IPS-18c (cell line): ENCODE results near the gene HSDL1.

Source experiments
- H3K4me3 ChIP-seq: 2 replicates; pipeline ENCODE4 v1.7.0; 2013; ENCODE audit warnings: low read depth, mild to moderate bottlenecking, low read length, moderate library complexity; ENCODE audit not compliant: insufficient read depth
- H3K9me3 ChIP-seq: one replicate; pipeline ENCODE4 v1.6.1; 2013; ENCODE audit warnings: mild to moderate bottlenecking, low read length, moderate library complexity; ENCODE audit not compliant: control insufficient read depth, insufficient read depth

Gene HSDL1

GRCh38 chr16:84144859-84145639, at the start of gene HSDL1, which contains the start of gene DNAAF1:
TSS of gene HSDL1 (minus strand) at chr16:84145177. CDS start at chr16:84131321, 13,856 bp downstream.
TSS of gene DNAAF1 (plus strand) at chr16:84145308. CDS start at chr16:84145441, 133 bp downstream.
- H3K4me3 ChIP-seq = peak within 1 kb of the TSS; percentile 83
- H3K9me3 ChIP-seq = no peaks in the 10 kb centered on the region

- H3K4me3 ChIP-seq = no peak overlapping the region
Observed at GRCh38 chr16:84194018-84194417, 49.0 kb upstream of the HSDL1 start.

GRCh38 chr16:84193480-84193879, 48.5 kb upstream of the HSDL1 start:
- peaks cover 2% of the 10 kb centered on the region for H3K9me3 ChIP-seq
- H3K4me3 ChIP-seq = no peak overlapping the region

More at GRCh38 chr16:84194018-84194417, 49.0 kb upstream of the HSDL1 start:
- peaks cover 2% of the 10 kb centered on the region for H3K9me3 ChIP-seq

- no peak overlapping the region for H3K4me3 ChIP-seq
- H3K9me3 ChIP-seq = peaks cover 2% of the 10 kb centered on the region
Observed at GRCh38 chr16:84191466-84191865, 46.5 kb upstream of the HSDL1 start.

- Histone ChIP-seq H3K4me3 (no peak within 1 kb of the TSS; the same call in 1 of the 2 replicates), H3K9me3 (no peaks in the 10 kb centered on the region)
Observed at GRCh38 chr16:84190731-84191388, 45.9 kb upstream of the HSDL1 start, which contains the start of gene ADAD2. TSS of gene ADAD2 (plus strand) at chr16:84191157. CDS start at chr16:84191231, 74 bp downstream.

- H3K9me3 ChIP-seq = no peaks in the 10 kb centered on the region
- H3K4me3 ChIP-seq = peak within 1 kb of the TSS; percentile 99
Observed at GRCh38 chr16:84186685-84187437, 41.9 kb upstream of the HSDL1 start, which contains the start of gene TAF1C. TSS of gene TAF1C (minus strand) at chr16:84187057. CDS start at chr16:84184988, 2,069 bp downstream.

GRCh38 chr16:84184775-84185174, 39.8 kb upstream of the HSDL1 start:
- H3K4me3 ChIP-seq = no peak overlapping the region

GRCh38 chr16:84183911-84184591, 39.1 kb upstream of the HSDL1 start:
- Histone ChIP-seq H3K4me3 (no peak overlapping the region), H3K9me3 (no peaks in the 10 kb centered on the region)

More at GRCh38 chr16:84184775-84185174, 39.8 kb upstream of the HSDL1 start:
- H3K9me3 ChIP-seq = no peaks in the 10 kb centered on the region

GRCh38 chr16:84183572-84183875, 38.5 kb upstream of the HSDL1 start:
- H3K9me3 ChIP-seq = no peaks in the 10 kb centered on the region

GRCh38 chr16:84182680-84183571, 37.9 kb upstream of the HSDL1 start:
- no peak overlapping the region for H3K4me3 ChIP-seq
- no peaks in the 10 kb centered on the region for H3K9me3 ChIP-seq

More at GRCh38 chr16:84183572-84183875, 38.5 kb upstream of the HSDL1 start:
- H3K4me3 ChIP-seq = no peak overlapping the region

- no peak overlapping the region for H3K4me3 ChIP-seq
- no peaks in the 10 kb centered on the region for H3K9me3 ChIP-seq
Observed at GRCh38 chr16:84182104-84182503, 37.1 kb upstream of the HSDL1 start.

GRCh38 chr16:84181144-84181915, 36.4 kb upstream of the HSDL1 start:
- Histone ChIP-seq H3K9me3 (no peaks in the 10 kb centered on the region), H3K4me3 (no peak overlapping the region)

GRCh38 chr16:84180519-84181140, 35.7 kb upstream of the HSDL1 start:
- Histone ChIP-seq H3K9me3 (no peaks in the 10 kb centered on the region), H3K4me3 (no peak overlapping the region)

GRCh38 chr16:84179612-84180320, 34.8 kb upstream of the HSDL1 start:
- H3K4me3 ChIP-seq = no peak overlapping the region
- no peaks in the 10 kb centered on the region for H3K9me3 ChIP-seq
